HL-60 (cell line): Measurements from ENCODE around the gene YIPF5.

Experiments used
- DNase-seq, 2 experiments: peaks; one replicate each; pipeline ENCODE4 v3.0.0-alpha.2; 2010 to 2020; ENCODE audit warnings: low read depth in 1 of 2, low spot score in 1 of 2
- H3K27ac ChIP-seq: fragments of 250-450 bp; sonication (Bioruptor Pico); replicated peaks from 2 replicates; pipeline ENCODE4 v1.5.1; 2020; ENCODE audit warnings: mild to moderate bottlenecking, moderate library complexity
- H3K27me3 ChIP-seq: fragments of 250-450 bp; sonication (Bioruptor Pico); 2 replicates; pipeline ENCODE4 v1.5.1; 2021; ENCODE audit warnings: mild to moderate bottlenecking, moderate library complexity; ENCODE audit not compliant: insufficient read depth, poor library complexity, severe bottlenecking
- H3K4me3 ChIP-seq: replicated peaks from 2 replicates; pipeline ENCODE4 v1.5.1; 2011; ENCODE audit warnings: mild to moderate bottlenecking, control low read depth, low read length; ENCODE audit not compliant: insufficient read depth
- GABPA ChIP-seq: IDR thresholded peaks from 2 replicates; pipeline ENCODE4 v1.6.1; 2012; ENCODE audit warnings: low read depth
- POLR2AphosphoS5 ChIP-seq: IDR thresholded peaks from 2 replicates; pipeline ENCODE4 v1.6.1; 2012; ENCODE audit warnings: low read depth
- SPI1 ChIP-seq: IDR thresholded peaks from 2 replicates; pipeline ENCODE4 v1.6.1; 2012; ENCODE audit warnings: low read depth, mild to moderate bottlenecking, borderline replicate concordance
- TF ChIP-seq, protein P1 (sequence below): IDR thresholded peaks from one replicate; pipeline ENCODE4 v1.5.1; 2011; ENCODE audit warnings: low read length, control low read depth, inconsistent platforms; ENCODE audit not compliant: insufficient read depth
- TF ChIP-seq, protein P2 (sequence below): IDR thresholded peaks from 2 replicates; pipeline ENCODE4 v1.6.1; 2012; ENCODE audit warnings: low read depth; ENCODE audit not compliant: insufficient replicate concordance

Gene YIPF5

DNA sequence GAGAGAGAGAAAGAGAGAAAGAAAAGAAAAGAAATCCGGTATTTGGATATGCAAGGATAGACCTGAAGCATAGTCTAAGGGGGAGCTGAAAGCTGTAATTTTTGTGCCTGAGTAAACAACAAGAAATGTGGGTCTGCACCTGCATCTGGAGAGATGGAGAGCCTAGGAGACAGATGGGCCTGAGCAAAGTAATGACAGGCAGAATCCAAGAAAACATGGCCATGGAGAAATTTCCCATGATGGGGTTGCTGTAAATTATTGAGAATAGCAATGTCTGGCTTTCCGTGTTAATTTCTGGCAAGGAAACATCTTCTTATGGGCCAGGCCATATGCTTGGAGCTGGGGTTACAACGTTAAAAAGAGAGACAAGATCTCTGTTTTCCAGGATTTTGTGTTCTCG is 40.2 kb downstream of the YIPF5 start:
- TF ChIP-seq, protein P1, sequence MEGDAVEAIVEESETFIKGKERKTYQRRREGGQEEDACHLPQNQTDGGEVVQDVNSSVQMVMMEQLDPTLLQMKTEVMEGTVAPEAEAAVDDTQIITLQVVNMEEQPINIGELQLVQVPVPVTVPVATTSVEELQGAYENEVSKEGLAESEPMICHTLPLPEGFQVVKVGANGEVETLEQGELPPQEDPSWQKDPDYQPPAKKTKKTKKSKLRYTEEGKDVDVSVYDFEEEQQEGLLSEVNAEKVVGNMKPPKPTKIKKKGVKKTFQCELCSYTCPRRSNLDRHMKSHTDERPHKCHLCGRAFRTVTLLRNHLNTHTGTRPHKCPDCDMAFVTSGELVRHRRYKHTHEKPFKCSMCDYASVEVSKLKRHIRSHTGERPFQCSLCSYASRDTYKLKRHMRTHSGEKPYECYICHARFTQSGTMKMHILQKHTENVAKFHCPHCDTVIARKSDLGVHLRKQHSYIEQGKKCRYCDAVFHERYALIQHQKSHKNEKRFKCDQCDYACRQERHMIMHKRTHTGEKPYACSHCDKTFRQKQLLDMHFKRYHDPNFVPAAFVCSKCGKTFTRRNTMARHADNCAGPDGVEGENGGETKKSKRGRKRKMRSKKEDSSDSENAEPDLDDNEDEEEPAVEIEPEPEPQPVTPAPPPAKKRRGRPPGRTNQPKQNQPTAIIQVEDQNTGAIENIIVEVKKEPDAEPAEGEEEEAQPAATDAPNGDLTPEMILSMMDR, result no peak
- TF ChIP-seq GABPA (no peak), SPI1 (no peak)
- TF ChIP-seq, protein P2, sequence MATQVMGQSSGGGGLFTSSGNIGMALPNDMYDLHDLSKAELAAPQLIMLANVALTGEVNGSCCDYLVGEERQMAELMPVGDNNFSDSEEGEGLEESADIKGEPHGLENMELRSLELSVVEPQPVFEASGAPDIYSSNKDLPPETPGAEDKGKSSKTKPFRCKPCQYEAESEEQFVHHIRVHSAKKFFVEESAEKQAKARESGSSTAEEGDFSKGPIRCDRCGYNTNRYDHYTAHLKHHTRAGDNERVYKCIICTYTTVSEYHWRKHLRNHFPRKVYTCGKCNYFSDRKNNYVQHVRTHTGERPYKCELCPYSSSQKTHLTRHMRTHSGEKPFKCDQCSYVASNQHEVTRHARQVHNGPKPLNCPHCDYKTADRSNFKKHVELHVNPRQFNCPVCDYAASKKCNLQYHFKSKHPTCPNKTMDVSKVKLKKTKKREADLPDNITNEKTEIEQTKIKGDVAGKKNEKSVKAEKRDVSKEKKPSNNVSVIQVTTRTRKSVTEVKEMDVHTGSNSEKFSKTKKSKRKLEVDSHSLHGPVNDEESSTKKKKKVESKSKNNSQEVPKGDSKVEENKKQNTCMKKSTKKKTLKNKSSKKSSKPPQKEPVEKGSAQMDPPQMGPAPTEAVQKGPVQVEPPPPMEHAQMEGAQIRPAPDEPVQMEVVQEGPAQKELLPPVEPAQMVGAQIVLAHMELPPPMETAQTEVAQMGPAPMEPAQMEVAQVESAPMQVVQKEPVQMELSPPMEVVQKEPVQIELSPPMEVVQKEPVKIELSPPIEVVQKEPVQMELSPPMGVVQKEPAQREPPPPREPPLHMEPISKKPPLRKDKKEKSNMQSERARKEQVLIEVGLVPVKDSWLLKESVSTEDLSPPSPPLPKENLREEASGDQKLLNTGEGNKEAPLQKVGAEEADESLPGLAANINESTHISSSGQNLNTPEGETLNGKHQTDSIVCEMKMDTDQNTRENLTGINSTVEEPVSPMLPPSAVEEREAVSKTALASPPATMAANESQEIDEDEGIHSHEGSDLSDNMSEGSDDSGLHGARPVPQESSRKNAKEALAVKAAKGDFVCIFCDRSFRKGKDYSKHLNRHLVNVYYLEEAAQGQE, result no peak
- DNase-seq, result no peak
- H3K4me3 ChIP-seq, result no peak overlapping the region
- no peak overlapping the region for H3K27ac ChIP-seq
- H3K27me3 ChIP-seq, result no peaks in the 10 kb centered on the region

DNA sequence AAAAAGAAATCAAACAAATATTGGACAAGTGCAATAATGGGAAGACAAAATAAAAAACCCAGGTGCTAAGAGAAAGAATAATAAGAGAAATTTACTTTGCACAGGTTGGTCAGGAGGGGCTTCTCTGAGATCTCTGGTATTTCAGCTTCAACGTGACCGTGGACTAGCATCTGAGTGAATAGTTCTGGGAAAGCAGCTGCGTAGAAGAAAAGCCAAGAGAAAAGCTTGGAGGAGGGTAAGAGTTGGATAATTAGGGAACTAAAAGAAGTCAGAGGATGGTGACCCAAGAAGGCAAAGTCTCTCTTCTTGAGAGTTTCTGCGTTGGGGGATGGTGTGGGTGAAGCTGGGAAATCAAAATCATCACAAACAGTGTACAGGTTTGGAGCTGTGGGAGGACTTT is 41.6 kb downstream of the YIPF5 start:
- no peaks in the 10 kb centered on the region for H3K27me3 ChIP-seq
- no peak overlapping the region for H3K27ac ChIP-seq
- TF ChIP-seq, protein P1, result no peak
- TF ChIP-seq, protein P2, result no peak
- TF ChIP-seq GABPA (no peak), SPI1 (no peak), POLR2AphosphoS5 (no peak)
- H3K4me3 ChIP-seq, result no peak overlapping the region
- DNase-seq, result no peak

DNA sequence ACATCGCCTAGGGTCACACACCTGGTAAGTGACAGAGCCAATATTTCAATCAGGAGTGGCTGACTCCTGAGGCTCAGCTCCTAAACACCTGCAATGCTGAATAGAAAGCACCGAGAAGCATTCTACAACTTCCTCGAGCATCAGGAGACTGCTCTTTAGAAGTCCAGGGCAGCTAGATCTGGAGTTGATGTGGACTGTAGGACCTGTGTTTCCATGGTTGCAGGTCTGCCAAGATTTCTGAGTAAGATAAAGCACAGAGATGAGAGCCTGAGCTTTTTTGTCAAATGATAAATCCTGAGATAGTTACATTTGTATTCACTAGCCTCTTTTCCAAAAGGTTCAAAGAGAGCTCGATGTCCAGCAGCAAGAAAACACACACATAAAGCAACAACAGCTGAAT is 43.8 kb downstream of the YIPF5 start:
- Histone ChIP-seq H3K4me3 (no peak overlapping the region), H3K27me3 (no peaks in the 10 kb centered on the region), H3K27ac (no peak overlapping the region)
- TF ChIP-seq, protein P1, result no peak
- TF ChIP-seq POLR2AphosphoS5 (no peak), SPI1 (no peak), GABPA (no peak)
- TF ChIP-seq, protein P2, result no peak
- DNase-seq, result no peak
